Colonic mucosa (tissue), 4 donors: ENCODE data around the gene PEAK3. TPM values are rescaled to one million over a fixed set of nuclear protein-coding genes. Genes with fewer than 3 reads are reported as not detected.

Experiments used
- DNase-seq: peaks from one replicate; pipeline ENCODE4 v3.0.0-alpha.2; 2020
- H3K27ac ChIP-seq: fragments of 200-600 bp; one replicate; pipeline ENCODE4 v1.8.0; 2021
- H3K27me3 ChIP-seq: fragments of 200-600 bp; one replicate; pipeline ENCODE4 v1.8.0; 2021
- H3K36me3 ChIP-seq: fragments of 200-600 bp; one replicate; pipeline ENCODE4 v1.8.0; 2021
- H3K4me1 ChIP-seq: fragments of 200-600 bp; one replicate; pipeline ENCODE4 v1.8.0; 2021; ENCODE audit warnings: mild to moderate bottlenecking
- H3K4me3 ChIP-seq: fragments of 200-600 bp; one replicate; pipeline ENCODE4 v1.8.0; 2021
- H3K9ac ChIP-seq, 2 donors: one replicate each; pipeline ENCODE4 v1.7.0; 2013; ENCODE audit warnings: control low read depth in 2 of 2, low read depth in 2 of 2, low read length in 2 of 2
- H3K9me3 ChIP-seq: fragments of 200-600 bp; one replicate; pipeline ENCODE4 v1.8.0; 2021
- CTCF ChIP-seq: fragments of 200-600 bp; IDR thresholded peaks from one replicate; pipeline ENCODE4 v1.8.0; 2022; ENCODE audit warnings: antibody characterized with exemption, mild to moderate bottlenecking
- intact Hi-C: fragments of 100-400 bp; cut with DNase I; formaldehyde crosslinking; loops from one replicate; pipeline ENCODE4 v1.14.1; 2022
- total RNA-seq, 2 donors: library from RNA; stranded (reverse); fragmentation: NEBNext Ultra II Directional in 1 of 2; extraction: Animal tissue kit (Norgen Biotek cat#: 25700) in 1 of 2; gene quantifications; one replicate each; pipeline ENCODE4 v1.2.1, GENCODE V29; 2021
- donor health status: healthy.
- donor health status: DM: no; HTN: no; CAD: no.
- donor health status: DM: no; HTN: no; CAD: no.

Gene PEAK3
- total RNA-seq, 2 donors from 2014 or later, result 0.29 to 0.72 TPM

GRCh38 chr19:2307518-2308012, 25.6 kb upstream of the PEAK3 start:
- intact Hi-C loops, result no loop called here
- no peak overlapping the region for H3K4me3 ChIP-seq
- H3K27me3 ChIP-seq, result peaks cover 15% of the 10 kb centered on the region
- no peak overlapping the region for H3K27ac ChIP-seq
- no peak for TF ChIP-seq CTCF
- H3K4me1 ChIP-seq, result no peaks in the 10 kb centered on the region
- H3K9ac ChIP-seq, result no peak overlapping the region
- H3K9me3 ChIP-seq, result no peaks in the 10 kb centered on the region
- no peak for DNase-seq
- no peaks in the 10 kb centered on the region for H3K36me3 ChIP-seq

GRCh38 chr19:2306971-2307370, 25.0 kb upstream of the PEAK3 start:
- no peak overlapping the region for H3K27ac ChIP-seq
- peaks cover 21% of the 10 kb centered on the region for H3K27me3 ChIP-seq
- no peak for TF ChIP-seq CTCF
- intact Hi-C loops, result no loop called here
- no peak overlapping the region for H3K4me3 ChIP-seq
- no peaks in the 10 kb centered on the region for H3K36me3 ChIP-seq
- H3K9ac ChIP-seq, result no peak overlapping the region
- no peak for DNase-seq
- no peaks in the 10 kb centered on the region for H3K9me3 ChIP-seq
- no peaks in the 10 kb centered on the region for H3K4me1 ChIP-seq

- Histone ChIP-seq H3K36me3 (no peaks in the 10 kb centered on the region), H3K27ac (no peak overlapping the region), H3K27me3 (peaks cover 21% of the 10 kb centered on the region), H3K4me1 (no peaks in the 10 kb centered on the region), H3K9ac (no peak overlapping the region), H3K9me3 (no peaks in the 10 kb centered on the region), H3K4me3 (no peak overlapping the region)
- TF ChIP-seq CTCF, result no peak
- intact Hi-C loops, result no loop called here
- no peak for DNase-seq
Observed at GRCh38 chr19:2306281-2306806, 24.4 kb upstream of the PEAK3 start.

GRCh38 chr19:2305452-2306280, 23.7 kb upstream of the PEAK3 start:
- Histone ChIP-seq H3K4me3 (no peak overlapping the region), H3K36me3 (no peaks in the 10 kb centered on the region), H3K27ac (no peak overlapping the region), H3K27me3 (peaks cover 21% of the 10 kb centered on the region), H3K4me1 (no peaks in the 10 kb centered on the region), H3K9me3 (no peaks in the 10 kb centered on the region), H3K9ac (no peak overlapping the region)
- no peak for DNase-seq
- intact Hi-C loops, result no loop called here
- no peak for TF ChIP-seq CTCF

GRCh38 chr19:2303211-2303798, 21.3 kb upstream of the PEAK3 start:
- no peak for TF ChIP-seq CTCF
- peaks cover 17% of the 10 kb centered on the region for H3K27me3 ChIP-seq
- H3K9ac ChIP-seq, result no peak overlapping the region
- DNase-seq, result no peak
- H3K36me3 ChIP-seq, result no peaks in the 10 kb centered on the region
- H3K4me1 ChIP-seq, result no peaks in the 10 kb centered on the region
- H3K4me3 ChIP-seq, result no peak overlapping the region
- no peak overlapping the region for H3K27ac ChIP-seq
- no peaks in the 10 kb centered on the region for H3K9me3 ChIP-seq
- intact Hi-C loops, result no loop called here
